Middle frontal gyrus (tissue), 1 donor: ENCODE data around the gene DCTN2.
A peak's percentile ranks its signal among the peaks of the same experiment; 100 is the strongest.
"Not testable (repeated sequence)": the region's sequence is repeated elsewhere in the genome, so short reads cannot be mapped to it uniquely, and the experiment has no call there.

Source experiments
- DNase-seq: peaks from one replicate; pipeline ENCODE4 v3.0.0-alpha.2; 2015; ENCODE audit warnings: low spot score; ENCODE audit errors: extremely low spot score

DCTN2 gene

GRCh38 chr12:57546438-57547287 lies at the start of gene DCTN2:
DCTN2 (minus strand) TSS chr12:57547192; CDS start chr12:57547063, 129 bp downstream.
- DNase-seq, result peak; percentile 95

DNA sequence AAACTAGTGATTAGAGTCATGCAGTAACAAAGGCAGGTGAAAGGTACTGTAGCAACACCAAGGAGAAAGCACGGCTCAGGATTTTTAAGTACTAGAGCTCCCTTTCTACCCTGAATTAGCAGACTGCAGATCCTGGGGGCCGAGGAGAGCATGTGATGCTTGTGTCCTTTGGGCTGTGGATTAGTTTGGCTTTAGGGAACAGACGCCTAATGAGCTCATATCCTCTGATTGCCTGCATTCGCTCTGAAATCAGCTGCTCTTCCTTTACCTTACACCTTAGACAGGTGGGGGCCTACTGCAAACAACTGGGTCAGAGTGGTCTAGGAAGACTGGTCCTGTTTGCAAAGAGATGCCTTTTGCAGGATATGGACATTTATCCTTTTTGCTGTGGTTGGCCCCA lies 46.2 kb upstream of the DCTN2 start:
- DNase-seq, result no peak

GRCh38 chr12:57592551-57593165 lies 45.7 kb upstream of the DCTN2 start:
- DNase-seq, result peak; percentile 8

DNA sequence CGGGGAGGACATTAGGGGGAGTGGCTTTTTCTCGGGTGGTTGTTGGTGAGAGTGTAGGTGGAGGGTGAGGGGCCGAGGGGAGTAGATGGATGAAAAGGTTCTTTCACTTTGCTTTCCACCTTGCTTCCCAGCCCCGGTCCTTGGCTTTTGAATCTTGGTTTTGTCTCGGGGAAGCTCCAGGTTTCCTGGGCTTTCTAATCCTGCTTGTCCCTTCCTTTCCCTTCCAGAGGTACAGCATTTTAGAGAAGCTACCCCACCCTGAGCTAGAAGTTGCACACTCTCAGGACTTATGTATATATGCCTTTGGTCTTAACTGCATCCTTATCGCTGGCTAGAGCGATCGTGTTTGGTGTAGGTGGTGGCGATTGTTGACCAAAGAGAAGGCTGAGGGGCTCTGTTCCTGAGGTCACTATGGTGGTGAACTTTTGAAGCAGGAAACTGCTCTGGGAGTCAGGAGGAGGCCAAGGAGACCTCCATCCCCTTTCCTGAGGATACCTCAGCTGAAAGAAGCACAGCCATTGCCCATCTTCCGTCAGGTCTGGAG lies 44.9 kb upstream of the DCTN2 start:
- DNase-seq, result no peak

GRCh38 chr12:57590864-57591781 lies 44.1 kb upstream of the DCTN2 start, which contains the start of gene PIP4K2C:
PIP4K2C (plus strand) TSS chr12:57591192; CDS start chr12:57591290, 98 bp downstream.
- peak; percentile 66 for DNase-seq

- no peak for DNase-seq
These were observed 43.5 kb upstream of the DCTN2 start for GRCh38 chr12:57590479-57590863.

GRCh38 chr12:57588951-57589610 lies 42.1 kb upstream of the DCTN2 start:
- DNase-seq, result not testable (repeated sequence)

DNA sequence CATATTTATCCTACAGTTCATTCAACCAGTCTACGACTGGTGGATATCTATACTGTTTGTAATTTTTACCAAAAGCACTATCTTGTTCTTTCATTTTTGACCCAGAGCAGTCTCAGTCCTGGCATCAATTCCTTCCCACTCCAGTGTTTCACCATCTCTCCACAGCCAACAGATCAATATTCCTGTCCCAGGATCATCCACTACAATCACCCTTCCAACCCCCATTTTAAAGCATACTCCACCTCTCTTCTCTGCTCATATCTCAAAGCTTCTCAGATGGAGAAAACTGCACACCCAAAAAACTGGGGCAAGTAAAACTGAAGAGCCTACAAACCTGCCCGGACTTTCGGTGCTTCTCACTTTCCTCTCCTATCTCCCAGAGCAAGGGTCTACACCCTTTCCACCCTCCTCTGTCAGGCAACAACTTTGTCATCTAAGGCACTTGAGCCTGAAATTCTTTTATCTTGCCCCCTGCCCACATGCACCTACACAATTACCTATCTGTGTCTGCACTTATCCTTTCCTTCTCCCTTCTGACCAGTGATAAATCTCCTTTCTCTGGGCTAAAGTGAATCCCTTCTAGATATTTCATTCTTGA lies 39.9 kb upstream of the DCTN2 start:
- no peak for DNase-seq

DNA sequence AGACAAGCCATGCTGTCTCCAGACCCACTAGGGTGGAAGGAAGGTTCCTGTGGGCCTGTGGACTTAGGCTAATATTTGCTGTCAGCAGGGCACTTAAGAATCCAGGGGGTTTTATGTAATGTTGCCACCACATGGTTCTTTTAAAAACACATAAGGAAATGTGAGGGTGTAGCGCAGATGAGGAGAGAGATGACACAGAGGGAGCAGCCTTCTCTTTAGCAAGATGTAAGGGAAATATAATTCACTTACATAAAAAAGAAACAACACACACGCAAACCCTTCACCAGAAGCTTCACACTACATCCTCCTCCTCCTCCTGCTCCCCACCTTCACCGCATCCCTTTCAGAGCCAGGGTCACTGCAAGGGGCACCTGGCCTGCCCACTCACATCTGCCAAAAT lies 39.1 kb upstream of the DCTN2 start:
- DNase-seq, result peak; percentile 31

GRCh38 chr12:57585156-57585555 lies 38.2 kb upstream of the DCTN2 start:
- DNase-seq, result no peak

DNA sequence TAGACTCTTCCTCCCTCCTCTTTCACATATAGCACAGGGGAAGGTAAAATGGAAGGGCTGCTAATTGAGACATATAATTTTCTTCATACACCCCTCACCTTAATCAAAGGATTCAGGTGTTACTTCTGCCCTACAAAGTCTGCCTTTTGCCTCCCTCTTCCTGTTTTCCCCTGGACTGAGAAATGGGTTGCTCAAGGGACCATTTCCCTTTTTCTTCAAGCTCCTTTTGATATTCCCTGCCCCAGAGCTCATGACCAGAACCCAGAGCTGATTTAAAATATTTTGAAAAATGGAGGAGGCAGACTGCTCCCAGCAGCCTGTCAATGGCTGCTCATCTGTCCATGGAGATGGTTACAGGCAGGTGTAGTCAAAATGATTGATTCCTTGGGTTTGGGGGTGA lies 37.7 kb upstream of the DCTN2 start:
- no peak for DNase-seq

GRCh38 chr12:57584050-57584449 lies 37.1 kb upstream of the DCTN2 start:
- DNase-seq, result no peak

GRCh38 chr12:57583008-57583831 lies 36.2 kb upstream of the DCTN2 start:
- DNase-seq, result peak; percentile 64

DNA sequence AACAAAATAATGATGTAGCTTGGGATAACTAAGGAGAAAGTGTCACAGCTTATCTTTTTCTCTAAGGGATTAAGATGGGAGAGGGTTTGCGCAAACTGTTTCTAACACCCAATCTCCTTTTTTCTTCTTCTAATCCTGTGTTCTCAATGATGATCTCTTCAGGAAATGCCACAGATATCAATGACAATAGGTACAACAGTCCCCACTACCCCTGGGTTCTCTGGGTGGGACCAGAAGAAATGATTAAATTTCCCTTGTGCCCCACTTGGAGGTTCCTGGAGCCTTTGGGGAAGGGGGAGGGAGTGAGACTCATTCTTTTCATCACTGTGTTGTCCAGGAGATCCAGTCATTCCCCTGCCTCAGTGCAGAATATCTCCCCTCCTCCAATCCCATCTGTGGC lies 35.4 kb upstream of the DCTN2 start:
- no peak for DNase-seq

DNA sequence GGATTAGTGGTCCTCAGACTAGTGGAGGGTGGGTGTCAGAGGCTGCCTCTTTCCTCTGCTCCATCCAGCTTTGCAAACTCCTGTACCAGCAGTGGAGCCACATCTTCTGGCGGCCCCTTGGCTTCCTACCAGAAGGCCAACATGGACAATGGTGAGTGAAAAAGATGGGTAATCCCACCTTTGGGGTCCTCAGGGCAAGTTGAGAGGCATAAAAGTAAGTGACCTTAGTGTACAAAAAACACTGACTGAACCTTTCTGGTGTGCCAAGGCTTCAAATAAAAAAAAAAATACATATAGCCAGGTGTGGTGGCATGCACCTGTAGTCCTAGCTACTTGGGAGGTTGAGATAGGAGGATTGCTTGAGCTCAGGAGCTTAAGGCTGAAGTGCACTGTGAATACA lies 34.8 kb upstream of the DCTN2 start:
- no peak for DNase-seq

DNA sequence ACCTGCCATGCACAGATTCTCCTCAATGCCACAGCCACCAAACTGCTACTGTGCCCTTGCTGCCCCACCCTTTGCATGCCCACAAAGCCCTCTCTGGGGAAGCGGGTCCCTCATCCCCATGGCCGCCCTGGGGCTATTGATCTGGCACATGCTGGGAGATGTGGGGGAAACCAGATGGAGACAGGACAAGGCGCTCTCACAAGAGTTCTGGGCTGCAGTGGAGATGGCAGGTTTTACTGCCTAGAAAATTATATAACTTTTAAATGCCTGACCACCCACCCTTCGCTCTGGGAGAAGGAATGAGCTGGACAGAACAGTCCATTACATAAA lies 33.4 kb upstream of the DCTN2 start:
- no peak for DNase-seq

DNA sequence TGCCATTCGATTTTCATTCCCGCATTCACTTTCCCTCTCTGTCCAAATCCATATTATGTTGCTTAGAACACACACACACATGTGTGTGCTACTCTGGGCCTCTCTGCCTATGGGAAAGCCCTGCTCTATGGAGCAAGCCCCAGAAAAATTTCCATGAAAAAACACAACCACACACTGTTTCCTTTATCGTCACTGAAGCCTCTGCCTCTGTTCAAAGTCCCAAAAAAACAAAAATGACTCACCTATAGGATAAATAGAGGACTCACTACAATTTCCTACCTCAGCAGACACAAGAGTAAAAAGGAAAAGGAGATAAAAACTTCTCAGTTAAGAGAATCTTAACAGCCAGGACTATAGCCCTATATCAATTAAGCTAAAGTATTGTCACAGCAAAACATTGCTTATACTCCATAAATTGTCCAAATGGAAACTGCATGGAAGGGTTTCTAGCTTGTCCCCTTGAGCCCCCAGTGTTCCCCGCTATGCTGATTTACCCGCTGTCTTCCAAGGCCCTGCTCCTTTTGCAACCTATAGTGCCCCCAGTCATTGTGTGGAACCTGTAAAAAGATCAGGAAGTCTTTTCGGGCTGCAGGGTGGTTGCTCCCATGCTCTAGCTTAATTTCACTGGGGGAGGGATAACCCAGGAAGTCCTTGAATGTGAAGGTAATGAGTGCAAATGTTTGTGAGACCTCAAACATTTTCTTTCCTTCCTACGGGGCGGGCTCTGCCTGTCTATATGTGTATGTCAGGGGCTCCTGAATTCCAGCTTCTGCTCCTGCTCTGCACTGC lies 32.9 kb upstream of the DCTN2 start:
- DNase-seq, result no peak

- no peak for DNase-seq
These were observed 32.0 kb upstream of the DCTN2 start for GRCh38 chr12:57579011-57579410.
